ENCODE measurements around the gene PTH1R.

GRCh38 chr3:46882377-46883053 lies 5.0 kb downstream of the PTH1R start:
- TF ChIP-seq CTCF (IDR thresholded peaks at IDR 0.05) (no peak), POLR2A (IDR thresholded peaks at IDR 0.05) (no peak)

Data from testis (tissue), 2 donors.